HG03064 (cell line): ENCODE measurements around the gene THEMIS2.
"Not testable (repeated sequence)": the region's sequence is repeated elsewhere in the genome, so short reads cannot be mapped to it uniquely, and the experiment has no call there.

Experiments used
- ATAC-seq: cut with Tn5 transposase; IDR thresholded peaks from one replicate; pipeline ENCODE4 v1.9.1; 2021; ENCODE audit warnings: low read depth; ENCODE audit not compliant: unreplicated experiment

The THEMIS2 gene

DNA sequence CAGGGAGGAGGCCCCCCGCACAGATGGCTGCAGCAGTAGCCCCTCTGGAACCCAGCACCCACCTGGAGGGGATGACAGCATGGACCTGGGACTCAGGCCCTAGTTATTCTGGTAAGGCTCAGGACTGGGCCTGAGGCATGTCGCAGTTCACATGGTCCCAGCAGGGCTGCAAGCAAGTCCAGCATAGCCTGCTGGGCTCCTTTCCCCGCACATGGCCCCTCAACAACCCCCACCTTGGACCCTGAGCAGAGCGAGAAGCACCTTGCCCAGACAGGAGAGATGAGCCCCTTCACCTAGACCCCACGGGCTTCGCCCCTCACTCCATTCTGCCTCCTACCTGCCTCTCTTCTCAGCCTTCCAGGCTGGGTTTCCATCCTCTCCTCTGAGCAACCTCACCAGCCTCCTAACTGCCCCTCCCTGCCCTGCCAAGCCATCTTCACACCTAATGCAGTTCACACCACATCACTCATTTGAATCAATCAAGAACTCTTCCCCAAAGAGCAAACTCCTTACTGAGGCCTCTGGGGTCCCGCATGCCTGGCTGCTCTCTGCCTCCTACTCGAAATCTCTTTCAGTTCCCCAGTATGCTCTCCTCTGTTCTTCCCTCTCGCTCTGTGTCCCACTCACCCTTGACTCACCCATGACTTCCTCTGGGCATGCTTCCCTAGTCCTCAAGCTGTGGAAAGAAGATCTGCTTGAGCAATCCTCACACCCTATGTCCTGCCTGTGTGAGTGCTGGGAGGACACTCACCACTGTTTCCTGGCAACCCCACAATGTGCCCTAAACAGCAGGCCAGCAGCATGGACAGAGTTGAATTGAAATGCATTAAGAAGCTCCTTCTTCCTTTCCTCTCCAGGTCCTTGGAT is 9.4 kb upstream of the THEMIS2 start:
- ATAC-seq, result no peak

DNA sequence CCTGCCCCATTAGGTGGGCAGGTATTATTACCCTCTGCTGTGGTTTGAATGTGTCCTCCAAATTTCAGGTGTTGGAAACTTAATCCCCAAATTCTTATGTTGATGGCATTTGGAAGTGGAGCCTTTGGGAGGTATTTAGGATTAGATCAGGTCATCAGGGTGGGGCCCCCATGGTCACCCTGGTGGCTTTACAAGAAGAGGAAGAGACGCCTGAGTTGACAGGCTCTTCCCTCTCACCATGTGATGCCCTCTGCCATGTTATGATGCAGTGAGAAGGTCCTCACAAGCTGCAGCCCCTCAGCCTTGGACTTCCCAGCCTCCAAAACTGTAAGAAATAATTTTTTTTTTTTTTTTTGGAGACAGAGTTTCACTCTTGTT is 8.8 kb upstream of the THEMIS2 start:
- ATAC-seq, result no peak

DNA sequence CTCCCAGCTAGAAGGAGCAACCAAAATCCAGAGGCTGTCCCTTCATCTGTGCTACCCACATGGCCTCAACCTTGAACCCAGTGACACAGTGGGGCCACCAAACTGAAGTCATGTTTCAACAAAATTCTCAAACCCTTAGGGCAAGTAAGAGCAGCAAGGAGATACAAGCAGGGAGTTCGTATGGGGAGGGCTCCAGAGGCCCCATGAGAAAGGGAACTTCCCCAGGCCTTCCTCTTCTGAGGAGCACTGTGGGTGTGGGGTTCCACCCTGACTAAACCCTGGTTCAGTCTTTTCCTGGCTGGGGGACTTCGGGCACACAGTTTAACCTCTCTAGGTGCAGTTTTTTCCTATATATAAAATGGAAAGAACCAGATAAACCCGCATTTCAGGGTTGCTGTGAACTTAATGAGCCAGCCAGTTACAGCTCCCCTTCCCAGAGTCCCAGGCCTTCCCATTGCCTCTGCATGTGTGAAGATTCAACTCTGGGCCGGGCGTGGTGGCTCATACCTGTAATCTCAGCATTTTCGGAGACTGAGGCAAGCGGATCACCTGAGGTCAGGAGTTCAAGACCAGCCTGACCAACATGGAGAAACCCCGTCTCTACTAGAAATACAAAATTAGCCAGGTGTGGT is 8.0 kb upstream of the THEMIS2 start:
- no peak for ATAC-seq

DNA sequence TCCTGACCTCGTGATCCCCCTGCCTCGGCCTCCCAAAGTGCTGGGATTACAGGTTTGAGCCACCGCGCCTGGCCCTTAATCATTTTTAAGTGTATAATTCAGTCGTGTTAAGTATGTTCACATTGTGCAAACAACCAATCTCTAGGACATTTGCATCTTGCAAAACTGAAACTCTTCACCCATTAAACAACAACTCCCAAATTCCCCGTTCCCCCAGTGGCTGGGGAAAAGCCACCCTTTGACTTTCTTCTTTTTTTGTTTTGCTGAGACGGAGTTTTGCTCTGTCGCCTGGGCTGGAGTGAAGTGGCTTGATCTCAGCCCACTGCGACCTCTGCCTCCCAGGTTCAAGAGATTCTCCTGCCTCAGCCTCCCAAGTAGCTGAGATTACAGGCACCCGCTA is 6.5 kb upstream of the THEMIS2 start:
- ATAC-seq, result no peak

DNA sequence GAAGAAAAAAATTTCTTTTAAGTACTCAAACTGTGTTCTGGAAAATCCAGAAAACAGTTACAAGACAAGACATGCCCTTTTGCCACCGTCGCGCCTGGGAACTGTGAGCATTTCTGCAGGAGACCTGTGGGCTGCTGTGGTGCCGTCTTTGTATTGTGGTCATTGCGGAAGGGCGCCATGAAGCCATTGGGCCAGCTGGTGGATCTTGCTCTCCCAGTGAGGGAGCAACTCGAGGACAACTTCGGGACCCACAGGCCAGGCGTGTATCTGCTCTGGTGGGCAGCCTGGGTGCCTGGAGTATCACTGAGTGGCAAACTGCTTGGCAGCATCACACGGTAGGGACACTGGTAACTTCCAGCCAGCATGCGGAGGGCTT is 3.8 kb upstream of the THEMIS2 start:
- ATAC-seq, result no peak

DNA sequence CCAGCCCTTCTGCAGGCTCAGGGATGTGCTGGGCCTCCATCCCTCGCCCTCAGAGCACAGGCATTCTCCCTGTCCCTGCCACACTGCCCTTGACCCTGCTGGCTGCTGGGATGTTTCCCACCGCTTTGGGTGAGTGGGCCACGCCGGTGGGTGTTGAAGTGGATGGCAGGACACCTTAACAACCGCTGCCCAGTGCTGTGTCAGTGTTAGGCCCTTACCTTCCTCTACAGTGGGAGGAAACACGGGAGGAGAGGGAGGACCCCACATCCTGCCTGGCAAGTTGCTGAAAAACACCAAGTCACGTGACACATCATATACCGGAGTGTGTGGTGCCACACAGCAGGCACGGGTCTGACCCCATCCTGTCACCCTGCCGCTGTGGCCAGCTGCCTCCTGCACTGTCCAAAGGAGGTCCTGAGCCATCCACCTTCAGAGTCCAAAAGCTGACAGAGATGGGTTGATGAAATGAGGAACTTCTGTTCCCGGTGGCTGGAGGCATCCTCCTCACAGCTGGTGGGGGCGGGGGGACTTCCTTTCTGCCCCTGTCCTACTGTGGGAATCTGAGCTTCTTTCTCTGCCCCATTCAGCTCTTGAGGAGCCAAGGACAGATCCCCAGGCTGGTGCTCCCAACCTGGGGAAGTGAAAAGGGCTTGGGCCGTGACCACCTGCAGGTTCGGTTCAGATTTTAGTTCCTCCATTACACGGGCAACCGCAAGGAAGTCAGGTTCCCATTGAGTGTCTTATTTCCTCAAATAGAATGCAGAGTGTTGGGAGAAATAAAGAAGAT is 3.2 kb upstream of the THEMIS2 start:
- no peak for ATAC-seq

DNA sequence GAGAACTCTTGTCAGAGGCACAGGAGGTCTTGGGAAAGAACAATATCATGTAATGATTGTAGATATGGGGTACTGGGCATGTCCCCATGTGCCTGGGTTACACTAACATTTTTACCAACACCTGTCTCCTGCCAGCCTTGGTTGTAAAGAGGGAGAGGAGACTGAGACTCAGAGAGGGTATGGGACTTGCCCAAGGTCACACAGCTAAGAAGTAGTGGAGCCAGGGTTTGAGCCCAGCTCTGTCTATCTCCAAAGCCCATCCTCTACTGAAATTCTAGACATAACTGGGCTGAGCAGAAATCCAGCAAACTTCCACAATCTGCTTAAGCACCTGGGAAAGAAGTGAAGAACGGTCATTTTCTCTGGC is 2.6 kb upstream of the THEMIS2 start:
- no peak for ATAC-seq

DNA sequence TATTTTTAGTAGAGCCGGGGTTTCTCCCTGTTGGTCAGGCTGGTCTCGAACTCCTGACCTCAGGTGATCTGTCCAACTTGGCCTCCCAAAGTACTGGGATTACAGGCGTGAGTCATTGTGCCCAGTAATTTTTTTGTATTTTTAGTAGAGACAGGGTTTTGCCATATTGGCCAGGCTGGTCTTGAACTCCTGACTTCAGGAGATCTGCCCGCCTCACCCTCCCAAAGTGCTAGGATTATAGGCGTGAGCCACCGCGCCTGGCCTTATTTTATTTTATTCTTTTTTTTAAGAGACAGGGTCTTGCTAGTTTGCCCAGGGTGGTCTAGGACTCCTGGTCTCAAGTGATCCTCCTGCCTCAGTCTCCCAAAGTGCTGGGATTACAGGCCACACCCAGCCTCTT is 1.3 kb upstream of the THEMIS2 start:
- ATAC-seq, result not testable (repeated sequence)

DNA sequence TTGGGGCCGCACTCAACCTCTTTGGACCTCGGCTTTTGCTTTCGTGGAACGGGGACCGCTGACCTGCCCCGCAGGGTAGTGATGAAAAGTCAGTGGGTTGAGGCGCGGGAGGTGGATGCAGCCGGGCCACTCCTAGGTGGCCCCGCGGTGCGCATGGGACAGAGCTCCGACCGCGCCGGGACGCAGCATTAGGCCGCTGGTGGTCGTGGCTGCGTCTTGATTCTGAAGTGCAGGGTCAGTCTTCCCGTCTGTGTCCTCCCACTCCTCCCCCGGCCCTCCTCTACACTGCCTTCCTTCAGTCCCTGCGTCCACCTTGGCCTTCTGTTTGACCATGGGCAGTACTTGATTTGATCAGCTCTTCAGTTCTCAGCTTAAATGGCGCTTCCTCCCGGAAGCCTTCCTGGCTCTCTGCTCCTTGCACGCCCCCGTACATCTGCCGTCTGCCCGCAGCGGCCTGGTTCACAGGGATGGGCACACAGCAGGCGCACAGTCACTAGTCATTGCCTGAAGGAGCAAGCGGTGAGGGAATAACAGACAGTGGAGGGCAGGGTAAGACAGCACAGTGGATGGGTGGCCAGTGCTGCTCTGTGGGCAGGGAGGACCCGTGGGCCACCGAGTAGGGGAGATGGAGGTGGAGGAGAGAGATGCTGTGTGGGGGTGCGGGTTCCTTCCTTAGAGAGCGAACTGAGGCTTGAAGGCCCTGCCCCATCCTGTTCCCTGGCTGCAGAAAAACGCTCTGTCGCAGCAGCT is 633 bp downstream of the THEMIS2 start:
- no peak for ATAC-seq

DNA sequence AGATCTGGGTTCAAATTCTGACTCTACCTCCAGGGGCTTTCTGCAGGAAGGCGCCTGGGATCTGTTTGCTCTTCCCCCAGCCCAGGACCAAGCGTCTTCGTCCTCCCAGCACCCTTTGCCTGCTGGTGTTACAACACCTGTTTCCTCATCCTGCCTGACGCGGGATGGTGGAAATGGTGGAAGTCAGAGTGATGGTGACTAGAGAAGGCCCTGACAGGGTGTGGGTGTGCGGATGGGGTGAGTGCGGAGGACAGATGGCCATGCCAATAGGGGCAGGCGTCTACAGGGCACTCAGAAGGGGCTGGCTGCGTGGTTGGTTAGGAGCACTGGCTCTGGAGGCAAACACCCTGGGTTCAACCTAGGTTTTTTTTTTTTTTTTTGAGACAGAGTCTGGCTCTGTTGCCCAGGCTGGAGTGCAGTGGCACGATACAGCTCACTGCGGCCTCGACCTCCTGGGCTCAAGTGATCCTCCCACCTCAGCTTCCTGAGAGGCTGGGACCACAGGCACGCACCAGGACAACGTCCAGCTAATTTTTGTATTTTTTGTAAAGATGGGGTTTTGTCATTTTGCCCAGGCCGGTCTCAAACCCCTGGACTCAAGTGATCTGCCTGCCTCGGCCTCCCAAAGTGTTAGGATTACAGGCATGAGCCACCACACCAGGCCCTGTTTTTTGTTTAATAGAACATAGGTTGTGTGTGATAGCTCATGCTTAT is 1.5 kb downstream of the THEMIS2 start:
- no peak for ATAC-seq

DNA sequence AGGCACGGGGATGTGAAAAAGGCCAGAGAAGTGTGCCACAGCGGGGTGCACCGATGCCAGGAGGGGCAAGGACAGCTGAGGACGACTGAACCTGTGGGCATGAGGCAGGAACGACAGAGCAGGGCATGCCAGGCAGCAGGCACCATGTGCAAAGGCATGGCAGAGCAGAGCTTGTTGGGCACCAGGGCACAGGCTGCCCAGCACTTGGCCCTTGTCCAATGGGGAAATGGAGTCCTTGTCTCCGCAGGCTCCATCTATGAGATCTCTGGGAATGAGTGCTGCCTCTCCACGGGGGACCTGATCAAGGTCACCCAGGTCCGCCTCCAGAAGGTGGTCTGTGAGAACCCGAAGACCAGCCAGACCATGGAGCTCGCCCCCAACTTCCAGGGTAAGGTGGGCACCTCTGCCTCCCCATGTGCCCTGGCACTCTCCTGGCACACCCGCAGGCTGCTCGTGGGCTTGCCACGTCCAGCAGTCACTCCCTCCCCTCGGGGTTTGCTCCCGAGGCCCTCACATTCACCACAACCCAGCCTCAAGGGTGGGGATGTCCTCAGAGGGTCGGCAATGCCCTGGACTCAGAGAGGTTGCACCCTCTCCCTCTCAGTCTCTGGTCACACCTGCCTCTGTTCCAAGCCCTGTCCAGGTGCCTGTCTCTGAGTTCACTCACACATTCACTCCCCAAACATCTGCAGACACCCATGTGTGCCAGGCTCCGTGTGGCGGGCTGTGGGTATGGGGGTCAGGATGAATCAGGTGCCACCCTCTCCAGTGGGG is 4.2 kb downstream of the THEMIS2 start:
- no peak for ATAC-seq

DNA sequence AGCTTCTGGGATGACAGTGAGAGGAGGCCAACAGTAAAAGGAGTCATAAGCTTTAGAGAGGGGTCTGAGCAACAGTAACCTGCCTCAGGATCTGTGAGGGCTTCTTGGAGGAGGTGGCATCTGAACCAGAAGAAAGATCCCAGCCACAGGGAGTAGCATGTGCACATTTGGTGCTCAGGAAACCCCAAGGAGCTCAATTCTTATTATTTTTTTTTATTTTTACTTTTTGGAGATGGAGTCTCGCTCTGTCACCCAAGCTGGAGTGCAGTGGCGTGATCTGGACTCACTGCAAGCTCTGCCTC is 4.7 kb downstream of the THEMIS2 start:
- ATAC-seq, result no peak

DNA sequence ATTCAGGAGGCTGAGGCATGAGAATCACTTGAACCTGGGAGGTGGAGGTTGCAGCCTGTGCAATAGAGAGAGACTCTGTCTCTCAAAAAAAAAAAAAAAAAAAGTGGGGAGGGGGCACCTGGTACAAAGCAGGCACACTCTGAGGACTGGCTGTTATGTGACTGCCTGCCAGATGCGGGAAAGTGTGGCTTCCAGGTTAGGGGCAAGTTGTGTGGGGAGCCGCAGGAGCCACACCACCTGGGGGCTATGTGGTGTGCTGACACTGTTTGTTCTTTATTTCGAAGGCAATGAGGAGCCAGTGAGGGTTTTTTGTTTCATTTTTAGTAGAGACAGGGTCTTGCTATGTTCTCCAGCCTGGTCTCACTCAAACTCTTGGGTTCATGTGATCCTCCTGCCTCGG is 5.7 kb downstream of the THEMIS2 start:
- ATAC-seq, result no peak

DNA sequence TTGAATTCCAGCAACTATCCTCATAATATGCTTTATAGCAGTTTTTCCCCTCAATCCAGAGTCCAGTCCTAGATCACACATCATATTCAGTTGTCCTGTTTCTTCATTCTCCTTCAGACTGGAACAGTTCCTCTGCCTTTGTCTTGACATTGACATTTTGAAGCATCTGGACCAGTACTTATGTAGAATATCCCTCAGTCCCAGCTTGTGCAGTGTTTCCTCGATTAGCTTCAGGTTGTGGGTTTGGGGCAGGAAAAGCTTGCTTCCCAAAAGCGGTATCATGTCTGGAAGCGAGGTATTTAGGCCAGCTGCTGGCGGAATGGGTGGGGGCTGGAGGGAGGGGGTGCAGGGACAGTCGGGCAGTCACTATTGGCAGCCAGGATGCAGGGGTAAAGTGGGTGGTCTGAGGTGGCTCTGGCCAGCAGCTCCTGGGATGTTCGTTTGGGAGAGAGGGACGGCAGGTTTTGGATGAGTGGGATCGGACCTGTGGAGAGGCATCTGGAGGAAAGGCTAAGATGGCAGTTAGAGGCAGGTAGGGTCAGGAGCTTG is 6.5 kb downstream of the THEMIS2 start:
- ATAC-seq, result no peak

DNA sequence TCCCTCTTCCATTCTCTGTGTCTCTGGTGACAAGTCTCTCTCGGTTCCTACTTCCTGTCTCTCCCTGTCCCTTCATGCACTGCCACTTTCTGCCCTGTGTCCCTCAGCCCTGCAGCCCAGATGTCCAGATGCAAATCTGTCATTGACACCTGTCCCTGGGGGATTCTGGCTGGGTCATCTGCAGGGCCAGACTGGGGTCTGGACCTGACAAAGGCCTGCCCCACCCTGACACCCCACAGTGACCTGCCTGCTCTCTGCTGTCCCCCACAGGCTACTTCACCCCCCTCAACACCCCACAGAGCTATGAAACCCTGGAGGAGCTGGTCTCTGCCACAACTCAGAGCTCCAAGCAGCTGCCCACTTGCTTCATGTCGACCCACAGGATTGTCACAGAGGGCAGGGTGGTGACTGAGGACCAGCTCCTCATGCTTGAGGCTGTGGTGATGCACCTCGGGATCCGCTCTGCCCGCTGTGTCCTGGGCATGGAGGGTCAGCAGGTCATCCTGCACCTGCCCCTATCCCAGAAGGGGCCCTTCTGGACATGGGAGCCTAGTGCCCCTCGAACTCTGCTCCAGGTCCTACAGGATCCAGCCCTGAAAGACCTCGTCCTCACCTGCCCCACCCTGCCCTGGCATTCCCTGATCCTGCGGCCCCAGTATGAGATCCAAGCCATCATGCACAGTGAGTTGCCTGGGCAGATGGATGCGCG is 7.2 kb downstream of the THEMIS2 start:
- no peak for ATAC-seq

DNA sequence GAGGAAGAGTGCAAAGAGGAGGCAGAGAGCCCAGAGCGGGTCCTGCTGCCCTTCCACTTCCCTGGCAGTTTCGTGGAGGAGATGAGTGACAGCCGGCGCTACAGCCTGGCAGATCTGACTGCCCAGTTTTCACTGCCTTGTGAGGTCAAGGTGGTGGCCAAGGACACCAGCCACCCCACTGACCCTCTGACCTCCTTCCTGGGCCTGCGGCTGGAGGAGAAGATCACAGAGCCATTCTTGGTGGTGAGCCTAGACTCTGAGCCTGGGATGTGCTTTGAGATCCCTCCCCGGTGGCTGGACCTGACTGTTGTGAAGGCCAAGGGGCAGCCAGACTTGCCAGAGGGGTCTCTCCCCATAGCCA is 10.2 kb downstream of the THEMIS2 start:
- no peak for ATAC-seq

DNA sequence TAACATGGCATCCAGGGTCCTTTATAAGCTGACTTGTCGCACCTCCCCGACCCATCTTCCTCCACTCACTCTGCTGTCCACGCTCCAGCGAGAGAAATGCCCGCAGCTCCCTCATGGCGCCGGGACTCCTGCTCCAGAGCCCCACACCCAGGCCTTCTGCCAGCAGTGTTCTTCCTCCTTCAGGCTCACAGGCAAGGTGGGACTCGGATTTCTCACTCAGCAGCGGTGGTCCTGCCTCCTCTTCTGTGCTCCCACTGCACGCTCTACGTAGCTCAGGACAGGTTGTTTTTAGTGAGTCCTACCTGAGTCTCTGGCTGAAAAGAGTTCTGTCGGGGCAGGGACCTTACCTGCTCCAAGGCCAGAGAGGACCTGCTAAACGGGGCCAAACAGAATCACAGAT is 11.2 kb downstream of the THEMIS2 start:
- ATAC-seq, result no peak

DNA sequence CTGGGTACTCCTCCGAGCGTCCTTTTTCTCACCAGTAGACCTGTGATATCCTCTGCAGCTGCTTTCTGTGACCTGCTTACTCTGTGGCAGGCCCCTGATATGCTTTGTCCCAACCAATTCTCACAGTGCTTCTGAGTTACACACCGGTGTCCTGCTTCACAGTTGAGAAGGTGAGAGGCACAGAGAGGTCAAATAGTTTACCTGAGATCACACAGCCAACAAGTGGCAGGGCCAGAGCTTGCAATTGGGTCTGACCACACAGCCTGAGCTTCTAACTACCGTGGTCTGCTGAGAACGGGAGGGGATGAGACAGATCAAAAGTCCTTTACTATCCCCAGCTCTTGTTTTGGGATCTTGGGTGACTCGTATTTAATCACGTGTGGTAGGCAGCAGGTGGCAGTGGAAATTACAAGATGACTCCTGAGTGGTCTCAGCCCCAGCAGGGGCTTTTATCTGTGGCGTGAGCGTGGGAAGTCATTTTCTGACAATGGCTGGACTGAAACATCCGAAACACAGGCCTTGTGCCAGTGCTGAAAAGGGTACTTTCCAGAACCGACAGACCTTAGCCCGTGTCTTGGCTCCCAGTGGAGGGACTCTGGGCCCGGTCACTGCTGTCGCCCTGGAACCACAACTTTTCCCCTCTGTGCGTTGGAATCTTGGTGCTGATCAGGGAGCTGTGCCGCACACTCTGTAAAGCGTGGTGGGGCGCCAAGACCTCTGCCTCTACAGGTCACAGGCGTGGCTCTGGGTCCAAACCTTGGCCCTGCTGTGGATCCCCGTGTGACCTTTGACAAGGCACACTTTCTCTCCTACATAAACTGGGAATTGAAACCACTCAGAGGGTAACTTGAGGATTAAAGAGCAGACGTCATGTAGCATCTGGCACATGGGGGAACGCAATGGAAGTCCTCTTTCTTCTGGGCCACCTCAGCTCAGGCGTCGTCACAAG is 11.9 kb downstream of the THEMIS2 start:
- no peak for ATAC-seq
